ENCODE data around the gene CENPT. TPM values are rescaled to one million over a fixed set of nuclear protein-coding genes. Genes with fewer than 3 reads are reported as not detected.
A peak's percentile ranks its signal among the peaks of the same experiment; 100 is the strongest.

CENPT gene
- total and polyA plus RNA-seq, 2 of the 8 experiments (the other 6 are each of a cell fraction or from before 2014, with no cell fraction given), result 42.4 to 53.4 TPM

GRCh38 chr16:67820608-67821259 lies 26.8 kb downstream of the CENPT start:
- no peaks in the 10 kb centered on the region for H3K23me2 ChIP-seq (ENCODE audit: low read depth, low read length)
- CTCF ChIA-PET (ENCODE audit: partially characterized antibody), result interaction anchor here (0.5 to 2.5 kb wide), 12 partner anchors 10 to 489 kb away, joined by 3 to 11 read pairs (median 3); partner anchors contain the start of genes DDX28 and DUS2

More at GRCh38 chr16:67820608-67821259, 26.8 kb downstream of the CENPT start:
- H3K9me3 ChIP-seq (ENCODE audit: insufficient read depth in 2 of 2, low read depth in 1 of 2, low read length in 1 of 2), result no peaks in the 10 kb centered on the region
- H3K23ac ChIP-seq (ENCODE audit: insufficient read length), result no peak overlapping the region
- H2BK5ac ChIP-seq (ENCODE audit: low read depth, low read length), result no peak overlapping the region
- H4K91ac ChIP-seq (replicated peaks; ENCODE audit: insufficient read length, low read length), result no peak overlapping the region
- no peaks in the 10 kb centered on the region for H3K36me3 ChIP-seq (ENCODE audit: control insufficient read depth in 2 of 4, insufficient read depth in 4 of 4, low read length in 3 of 4)
- H3K4me3 ChIP-seq (ENCODE audit: extremely low read depth in 1 of 4, insufficient read depth in 2 of 4, low read depth in 3 of 4, low read length in 4 of 4), result no peak overlapping the region
- no peak overlapping the region for H3K56ac ChIP-seq (replicated peaks; ENCODE audit: insufficient read length, low read depth, low read length)
- H3K79me2 ChIP-seq (ENCODE audit: control insufficient read depth in 1 of 2, insufficient read depth in 2 of 2, low read length in 2 of 2), result no peaks in the 10 kb centered on the region
- H3K9ac ChIP-seq (replicated peaks in 1 of 4; ENCODE audit: extremely low read depth in 1 of 4, low read depth in 3 of 4, low read length in 3 of 4), result no peak overlapping the region
- H4K5ac ChIP-seq (ENCODE audit: insufficient read length, low read depth, low read length), result no peak overlapping the region
- TF ChIP-seq RAD21 (IDR thresholded peaks at IDR 0.05 in 1 of 2, conservative IDR thresholded peaks at IDR 0.05 in 1 of 2; ENCODE audit: low read depth in 2 of 2, low read length in 2 of 2) (peak in 1 of 2 experiments; percentile 5; a peak in 1 of 4 replicates), CEBPB (IDR thresholded peaks at IDR 0.05; ENCODE audit: low read depth, low read length) (no peak)
- 82% methylated on average over 11 of the region's 11 CpGs; no CpG with 5 or more reads in 1 of the 2 experiments for WGBS, 2 experiments (ENCODE audit: extremely low coverage in 1 of 2, insufficient coverage in 1 of 2, insufficient read length in 1 of 2, insufficient replicate concordance in 2 of 2, low coverage in 1 of 2, low lambda C conversion rate in 2 of 2, missing lambda C conversion rate in 1 of 2)
- H2AFZ ChIP-seq (ENCODE audit: low read length), result no peak overlapping the region
- no peak overlapping the region for H2BK120ac ChIP-seq (replicated peaks; ENCODE audit: low read depth, low read length)
- H3K27me3 ChIP-seq (replicated peaks in 1 of 4; ENCODE audit: control insufficient read depth in 3 of 4, extremely low read depth in 1 of 4, insufficient read depth in 3 of 4, low read length in 3 of 4), result no peaks in the 10 kb centered on the region; a peak in 1 of 7 replicates
- H3K79me1 ChIP-seq (ENCODE audit: low read depth, low read length), result no peaks in the 10 kb centered on the region
- FAIRE-seq (no peak), DNase-seq (ENCODE audit: low read depth in 1 of 2, low spot score in 2 of 2) (no peak)
- peaks cover 0 to 2% of the 10 kb centered on the region in 2 experiments for H4K20me1 ChIP-seq (replicated peaks in 1 of 2; ENCODE audit: control insufficient read depth in 1 of 2, insufficient read depth in 2 of 2, low read length in 2 of 2)
- no peak overlapping the region for H4K8ac ChIP-seq (ENCODE audit: extremely low read depth, insufficient read depth, low read length)
- H3K14ac ChIP-seq (ENCODE audit: insufficient read length), result no peak overlapping the region
- POLR2A ChIA-PET (ENCODE audit: partially characterized antibody), result interaction anchor here (0.9 to 2.5 kb wide), 4 partner anchors 11 to 56 kb away, joined by 3 to 15 read pairs (median 3); partner anchors contain the start of gene CENPT
- no peak overlapping the region for H2BK20ac ChIP-seq (ENCODE audit: low read length)
- no peak overlapping the region for H2AK5ac ChIP-seq (ENCODE audit: low read depth, low read length)
- peaks cover 0 to 2% (median 0%) of the 10 kb centered on the region in 4 experiments; a peak in 3 of 7 replicates for H3K4me1 ChIP-seq (replicated peaks in 1 of 4; ENCODE audit: control insufficient read depth in 3 of 4, insufficient read depth in 4 of 4, low read length in 3 of 4)
- H3K18ac ChIP-seq (ENCODE audit: extremely low read depth, low read length), result no peak overlapping the region
- H3K27ac ChIP-seq (ENCODE audit: low read depth, low read length), result no peak overlapping the region
- no peak overlapping the region for H3K4me2 ChIP-seq (ENCODE audit: insufficient read depth in 1 of 2, low read depth in 2 of 2, low read length in 2 of 2)
- H2BK12ac ChIP-seq (ENCODE audit: low read depth, low read length), result no peak overlapping the region
- no peak overlapping the region for H3K4ac ChIP-seq (replicated peaks; ENCODE audit: insufficient read length, low read depth, low read length)
- no peak overlapping the region for H2BK15ac ChIP-seq (ENCODE audit: low read length)
